MM.1S (cell line): ENCODE measurements around the gene RNF152.

Experiments used
- CTCF ChIP-seq: fragments of 300-600 bp; sonication (generic); IDR thresholded peaks from 2 replicates; pipeline ENCODE4 v1.5.1; 2016; ENCODE audit warnings: antibody characterized with exemption, low read length, mixed read lengths
- EZH2 ChIP-seq: fragments of 300-600 bp; sonication (generic); optimal IDR thresholded peaks from 2 replicates; pipeline ENCODE3; 2017; ENCODE audit warnings: low read depth, mild to moderate bottlenecking, antibody characterized with exemption, low read length, mixed read lengths
- EZH2phosphoT487 ChIP-seq: fragments of 300-600 bp; sonication (generic); IDR thresholded peaks from 2 replicates; pipeline ENCODE4 v1.6.1; 2018; ENCODE audit warnings: antibody characterized with exemption, low read length

DNA sequence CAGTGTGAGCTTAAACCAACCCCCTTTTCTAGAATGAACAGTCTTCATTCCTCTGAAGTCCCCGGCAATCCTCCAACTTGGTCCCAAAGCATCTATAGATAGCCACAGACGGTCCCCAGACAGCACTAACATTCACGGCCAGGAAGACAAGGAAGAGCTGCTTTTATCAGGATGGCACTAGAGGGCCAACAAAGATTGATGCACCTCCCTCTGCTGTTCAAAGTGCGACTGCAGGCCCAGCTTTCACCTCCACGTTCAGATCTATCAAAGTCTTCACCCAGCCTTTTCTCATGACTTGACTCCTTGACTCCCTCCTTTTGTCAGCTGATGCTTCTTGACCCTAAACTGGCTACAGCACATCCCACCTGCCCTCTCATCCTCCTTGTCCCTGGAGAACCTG, 54.3 kb downstream of the RNF152 start:
- TF ChIP-seq CTCF (no peak), EZH2 (no peak), EZH2phosphoT487 (no peak)
